ENCODE data around the gene LRRC8D. TPM values are rescaled to one million over a fixed set of nuclear protein-coding genes. Genes with fewer than 3 reads are reported as not detected.

Gene LRRC8D
- total RNA-seq, 1 experiment from 2014 or later, result 37.2 TPM

GRCh38 chr1:89843273-89844130 is 22.7 kb downstream of the LRRC8D start:
- H3K27ac ChIP-seq (ENCODE audit: insufficient read length, low read depth, low read length), result no peak overlapping the region
- WGBS (ENCODE audit: extremely low coverage, insufficient read length, low lambda C conversion rate), result no CpG with 5 or more reads among the region's 63 CpGs

More at GRCh38 chr1:89843273-89844130, 22.7 kb downstream of the LRRC8D start:
- Histone ChIP-seq H3K4me1 (ENCODE audit: insufficient read depth, low read length) (0 out of 2 replicates have a peak, but pooled peaks cover 2% of the 10 kb centered on the region), H2AFZ (ENCODE audit: low read length) (no peak overlapping the region), H3K56ac (ENCODE audit: insufficient read length, low read depth, low read length) (no peak overlapping the region), H3T11ph (ENCODE audit: low read length) (no peak overlapping the region), H3K9me3 (ENCODE audit: control insufficient read depth, low read depth, low read length) (no peaks in the 10 kb centered on the region), H3K79me2 (ENCODE audit: insufficient read depth, low read length) (no peaks in the 10 kb centered on the region), H3K14ac (ENCODE audit: insufficient read depth, low read length) (peak overlapping the region; percentile 62; the same call in 1 of the 2 replicates), H2BK12ac (ENCODE audit: insufficient read length, low read depth, low read length) (no peak overlapping the region), H3K4ac (ENCODE audit: low read depth, low read length) (no peak overlapping the region), H3K27me3 (ENCODE audit: insufficient read depth, low read length) (no peaks in the 10 kb centered on the region), H4K91ac (ENCODE audit: insufficient read length, low read depth, low read length) (no peak overlapping the region), H3K18ac (ENCODE audit: insufficient read length, low read depth, low read length) (peak overlapping the region; percentile 56), H3K79me1 (ENCODE audit: insufficient read depth, low read depth, low read length, poor library complexity, severe bottlenecking) (no peaks in the 10 kb centered on the region), H2BK120ac (ENCODE audit: low read depth, low read length, poor library complexity, severe bottlenecking) (no peak overlapping the region), H3K23ac (ENCODE audit: insufficient read length, low read depth, low read length) (no peak overlapping the region), H4K8ac (replicated peaks; ENCODE audit: insufficient read length, low read depth, low read length) (no peak overlapping the region), H3K4me2 (ENCODE audit: insufficient read depth, insufficient read length, low read length) (peak overlapping the region; percentile 73), H3K9ac (ENCODE audit: extremely low read depth, insufficient read length, low read length) (peak overlapping the region; percentile 28), H2BK20ac (ENCODE audit: low read depth, low read length, poor library complexity, severe bottlenecking) (no peak overlapping the region), H4K5ac (ENCODE audit: insufficient read length, low read depth, low read length) (no peak overlapping the region), H2BK5ac (ENCODE audit: insufficient read length, low read length) (no peak overlapping the region), H2AK5ac (ENCODE audit: insufficient read length, low read length) (no peak overlapping the region), H4K20me1 (ENCODE audit: control insufficient read depth, insufficient read depth, insufficient read length) (no peaks in the 10 kb centered on the region), H3K23me2 (ENCODE audit: insufficient read length, low read depth, low read length, poor library complexity, severe bottlenecking) (no peaks in the 10 kb centered on the region), H2BK15ac (ENCODE audit: low read depth, low read length) (no peak overlapping the region)
- H3K27me3 Mint-ChIP-seq (ENCODE audit: low read depth), result no peaks in the 10 kb centered on the region
- H3K36me3 Mint-ChIP-seq (ENCODE audit: insufficient read depth in 1 of 3, low read depth in 3 of 3), result peaks cover 9 to 47% (median 35%) of the 10 kb centered on the region in 3 experiments
- H3K27ac Mint-ChIP-seq, result peak overlapping the region; percentile 75 to 96 (median 92); a peak in 5 of 7 replicates
- no peaks in the 10 kb centered on the region for H3K9me3 Mint-ChIP-seq
- peak overlapping the region; percentile 83 to 87 for H3K4me3 Mint-ChIP-seq
- TF ChIP-seq CTCF (conservative IDR thresholded peaks at IDR 0.05), result peak; percentile 72
- peak; percentile 79 for DNase-seq
- H3K4me1 Mint-ChIP-seq, result peaks cover 34 to 39% of the 10 kb centered on the region in 2 experiments

All from H9 (cell line).